Neural progenitor cell (in vitro differentiated cells): ENCODE data around the gene PPTC7.

Experiments
- EZH2 ChIP-seq: fragments of 200-600 bp; sonication (generic); IDR thresholded peaks from 2 replicates; pipeline ENCODE4 v1.6.1; 2017; ENCODE audit warnings: antibody characterized with exemption, mild to moderate bottlenecking, moderate library complexity
- EZH2phosphoT487 ChIP-seq: fragments of 200-600 bp; sonication (generic); IDR thresholded peaks from 2 replicates; pipeline ENCODE4 v1.6.1; 2017; ENCODE audit warnings: antibody characterized with exemption
- TF ChIP-seq, protein P1 (sequence below): fragments of 200-600 bp; sonication (generic); IDR thresholded peaks from 2 replicates; pipeline ENCODE4 v1.5.1; 2017; ENCODE audit warnings: antibody characterized with exemption, mild to moderate bottlenecking

DNA sequence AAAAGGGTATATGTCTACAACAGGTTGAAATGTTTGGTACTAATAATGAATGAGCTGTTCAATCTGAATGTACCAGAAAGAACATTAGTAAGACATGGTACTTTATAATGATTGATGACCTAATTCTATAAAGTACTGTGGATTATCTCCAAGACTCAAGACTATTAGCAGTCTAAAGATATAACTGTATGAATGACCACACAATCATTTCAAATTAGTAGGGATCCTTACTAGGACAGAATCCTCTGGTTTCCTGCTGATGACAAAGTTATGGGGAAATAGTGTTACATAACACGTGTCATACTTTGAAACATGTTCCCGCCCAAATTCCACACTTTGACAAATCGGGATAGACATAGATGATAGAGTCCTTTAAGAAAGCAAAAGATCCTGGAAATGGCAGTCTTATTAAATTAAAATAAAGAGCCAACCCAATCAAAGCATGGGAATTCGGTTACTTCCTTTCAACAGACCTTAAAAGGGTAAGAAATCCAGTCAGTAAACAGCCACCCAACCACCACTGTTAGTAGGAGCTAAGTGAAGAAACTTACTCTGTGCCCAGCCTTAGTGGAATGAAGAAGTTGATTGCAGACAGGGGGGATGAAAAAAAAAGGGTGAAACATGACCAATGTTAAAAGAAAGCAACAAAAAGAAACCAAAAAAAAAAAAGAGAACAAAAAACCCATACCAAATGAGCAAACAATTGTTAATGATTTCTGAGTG, 84.0 kb downstream of the PPTC7 start:
- TF ChIP-seq, protein P1, sequence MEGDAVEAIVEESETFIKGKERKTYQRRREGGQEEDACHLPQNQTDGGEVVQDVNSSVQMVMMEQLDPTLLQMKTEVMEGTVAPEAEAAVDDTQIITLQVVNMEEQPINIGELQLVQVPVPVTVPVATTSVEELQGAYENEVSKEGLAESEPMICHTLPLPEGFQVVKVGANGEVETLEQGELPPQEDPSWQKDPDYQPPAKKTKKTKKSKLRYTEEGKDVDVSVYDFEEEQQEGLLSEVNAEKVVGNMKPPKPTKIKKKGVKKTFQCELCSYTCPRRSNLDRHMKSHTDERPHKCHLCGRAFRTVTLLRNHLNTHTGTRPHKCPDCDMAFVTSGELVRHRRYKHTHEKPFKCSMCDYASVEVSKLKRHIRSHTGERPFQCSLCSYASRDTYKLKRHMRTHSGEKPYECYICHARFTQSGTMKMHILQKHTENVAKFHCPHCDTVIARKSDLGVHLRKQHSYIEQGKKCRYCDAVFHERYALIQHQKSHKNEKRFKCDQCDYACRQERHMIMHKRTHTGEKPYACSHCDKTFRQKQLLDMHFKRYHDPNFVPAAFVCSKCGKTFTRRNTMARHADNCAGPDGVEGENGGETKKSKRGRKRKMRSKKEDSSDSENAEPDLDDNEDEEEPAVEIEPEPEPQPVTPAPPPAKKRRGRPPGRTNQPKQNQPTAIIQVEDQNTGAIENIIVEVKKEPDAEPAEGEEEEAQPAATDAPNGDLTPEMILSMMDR: no peak
- TF ChIP-seq EZH2 (no peak), EZH2phosphoT487 (no peak)
